GM19468 (cell line): ENCODE results near the gene TMPRSS7.
"Not testable (repeated sequence)": the region's sequence is repeated elsewhere in the genome, so short reads cannot be mapped to it uniquely, and the experiment has no call there.

ENCODE experiments used
- ATAC-seq: cut with Tn5 transposase; IDR thresholded peaks from one replicate; pipeline ENCODE4 v1.9.1; 2021; ENCODE audit warnings: mild to moderate bottlenecking, moderate library complexity, moderate number of reproducible peaks; ENCODE audit not compliant: unreplicated experiment; ENCODE audit errors: extremely low read depth

The TMPRSS7 gene

GRCh38 chr3:112012205-112012992, 22.1 kb upstream of the TMPRSS7 start:
- ATAC-seq: no peak

GRCh38 chr3:112013058-112013783, 21.3 kb upstream of the TMPRSS7 start:
- peak; percentile 65 for ATAC-seq

- ATAC-seq: no peak
Measured at GRCh38 chr3:112013784-112014143, 20.8 kb upstream of the TMPRSS7 start.

GRCh38 chr3:112017091-112017490, 17.4 kb upstream of the TMPRSS7 start:
- ATAC-seq: no peak

GRCh38 chr3:112018712-112019111, 15.8 kb upstream of the TMPRSS7 start:
- no peak for ATAC-seq

DNA sequence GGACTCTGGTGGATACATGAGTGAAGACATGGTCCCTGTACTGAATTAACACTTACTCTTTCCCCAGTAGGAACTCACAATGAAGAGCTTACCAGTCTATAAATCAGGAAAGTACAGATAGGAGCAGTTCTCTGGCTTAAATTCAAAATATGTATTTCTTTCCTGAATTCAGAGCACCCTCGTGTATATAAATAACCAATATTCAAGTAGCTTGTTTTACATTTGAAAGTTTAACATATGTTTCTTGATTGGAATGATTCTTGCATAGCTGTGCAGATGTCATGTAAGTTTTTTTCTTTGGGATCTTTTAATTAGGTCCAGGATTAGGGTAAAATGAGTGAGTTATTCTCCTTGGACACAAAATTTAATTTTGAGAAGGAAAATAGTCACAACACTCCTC, 14.8 kb upstream of the TMPRSS7 start:
- no peak for ATAC-seq

DNA sequence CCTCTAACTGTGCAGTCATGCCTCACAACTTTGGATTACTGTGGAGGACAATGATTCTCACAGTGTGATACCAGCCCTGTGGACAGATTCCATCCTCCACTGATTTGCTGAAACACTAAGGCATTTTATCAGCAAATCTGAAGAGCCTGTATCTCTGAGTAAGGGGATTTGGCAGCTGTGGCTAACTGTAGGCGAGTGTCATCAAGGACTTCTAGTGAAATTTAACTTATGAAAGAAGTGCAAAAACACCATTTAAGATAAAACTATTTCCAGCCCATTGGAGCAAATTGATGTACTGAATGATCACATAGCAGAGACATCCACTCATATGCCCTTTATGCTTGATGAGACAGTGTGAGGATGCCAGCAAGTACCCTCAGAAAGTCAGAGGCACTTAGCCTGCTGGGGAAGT, 13.9 kb upstream of the TMPRSS7 start:
- no peak for ATAC-seq

- no peak for ATAC-seq
Measured at GRCh38 chr3:112027142-112027541, 7.4 kb upstream of the TMPRSS7 start.

DNA sequence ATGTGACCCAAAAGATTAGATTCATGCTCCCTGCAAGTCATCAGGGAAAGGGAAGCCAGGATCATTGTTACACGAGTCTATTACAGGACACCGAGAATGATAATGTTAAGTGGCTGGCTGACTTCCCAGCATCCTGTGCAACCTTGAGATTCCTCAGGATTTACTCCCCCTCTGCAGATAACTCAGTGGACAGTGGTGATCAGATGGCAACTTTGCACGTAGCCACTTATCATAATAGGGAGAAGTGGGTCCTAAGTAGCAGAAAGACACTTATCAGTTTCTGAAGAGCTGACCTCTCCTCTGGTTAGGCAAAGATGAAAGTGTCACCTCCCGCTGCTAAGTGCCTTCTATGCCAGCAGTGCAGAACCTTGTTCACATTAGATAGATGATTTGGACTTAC, 6.7 kb upstream of the TMPRSS7 start:
- ATAC-seq: no peak

- ATAC-seq: no peak
Measured at GRCh38 chr3:112030901-112031300, 3.6 kb upstream of the TMPRSS7 start.

DNA sequence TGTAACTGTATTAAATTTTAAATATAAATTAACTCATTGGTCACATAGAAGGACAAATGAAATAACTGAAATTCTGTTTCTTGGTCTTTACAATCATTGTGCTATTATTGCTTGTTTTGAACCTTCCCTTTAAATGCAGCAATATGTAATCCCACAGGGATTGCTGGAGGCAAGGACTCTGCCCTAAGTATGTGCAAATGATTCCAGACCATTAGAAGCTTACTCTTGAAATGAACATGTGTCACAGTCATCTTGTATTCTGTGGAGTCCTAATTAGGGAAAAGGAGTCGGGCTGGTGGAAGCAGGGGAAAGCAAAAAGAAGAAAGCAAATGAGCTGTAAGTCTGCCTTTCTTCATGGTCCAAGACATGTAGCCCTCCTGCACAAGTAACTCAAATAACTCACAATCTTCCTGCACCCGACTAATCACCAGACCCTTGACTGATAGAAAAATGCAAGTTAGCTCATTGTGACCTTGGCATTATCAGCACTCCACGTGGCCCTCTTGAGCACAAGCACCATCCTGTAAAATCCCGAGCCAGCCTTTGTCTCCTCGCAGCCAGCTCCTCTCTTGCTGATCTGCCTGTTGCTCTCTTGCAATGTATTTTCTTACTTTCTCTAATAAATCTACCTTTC, 2.3 kb upstream of the TMPRSS7 start:
- ATAC-seq: no peak

DNA sequence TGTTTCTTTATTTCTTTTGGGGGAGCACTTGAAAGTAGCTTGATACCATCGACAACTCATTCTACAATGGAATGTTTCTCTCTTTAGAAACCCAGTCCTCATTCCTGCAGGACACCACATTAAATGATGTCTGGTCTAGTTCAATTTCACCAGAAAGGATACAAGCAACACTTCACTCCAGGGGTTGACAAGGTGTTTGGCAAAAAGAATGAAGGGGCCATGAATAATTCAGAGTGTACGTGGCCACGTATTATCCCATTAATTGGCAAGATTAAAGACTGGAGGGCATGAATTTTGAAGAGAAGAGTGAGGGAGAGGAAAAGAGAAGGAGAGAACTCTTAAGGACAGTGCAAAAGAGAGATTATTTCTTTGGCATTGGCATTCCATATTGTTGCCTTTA, 705 bp downstream of the TMPRSS7 start:
- no peak for ATAC-seq

- ATAC-seq: not testable (repeated sequence)
Measured at GRCh38 chr3:112037194-112037593, 2.7 kb downstream of the TMPRSS7 start.

- no peak for ATAC-seq
Measured at GRCh38 chr3:112038863-112039262, 4.3 kb downstream of the TMPRSS7 start.

DNA sequence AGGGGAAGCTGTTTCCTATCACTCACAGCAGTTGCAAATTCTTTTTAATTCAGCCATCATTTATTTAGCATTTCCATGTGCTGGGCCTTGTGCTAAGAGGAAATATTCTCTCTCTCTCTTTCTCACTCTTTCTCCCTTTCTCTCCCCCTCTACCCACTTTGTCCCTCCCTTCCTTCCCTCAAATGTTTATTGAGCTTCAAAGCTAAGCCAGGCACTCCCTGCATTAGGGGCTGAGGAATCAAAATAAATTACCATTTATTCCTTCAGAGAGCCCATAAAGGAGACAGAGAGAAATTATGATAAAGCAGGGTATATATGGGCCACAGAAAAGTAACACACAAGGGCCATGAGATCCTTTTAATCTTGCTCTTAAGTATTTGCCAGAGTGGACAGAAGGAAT, 6.8 kb downstream of the TMPRSS7 start:
- no peak for ATAC-seq

GRCh38 chr3:112042842-112043280, 8.3 kb downstream of the TMPRSS7 start:
- no peak for ATAC-seq

GRCh38 chr3:112043621-112044201, 9.2 kb downstream of the TMPRSS7 start:
- peak; percentile 62 for ATAC-seq

DNA sequence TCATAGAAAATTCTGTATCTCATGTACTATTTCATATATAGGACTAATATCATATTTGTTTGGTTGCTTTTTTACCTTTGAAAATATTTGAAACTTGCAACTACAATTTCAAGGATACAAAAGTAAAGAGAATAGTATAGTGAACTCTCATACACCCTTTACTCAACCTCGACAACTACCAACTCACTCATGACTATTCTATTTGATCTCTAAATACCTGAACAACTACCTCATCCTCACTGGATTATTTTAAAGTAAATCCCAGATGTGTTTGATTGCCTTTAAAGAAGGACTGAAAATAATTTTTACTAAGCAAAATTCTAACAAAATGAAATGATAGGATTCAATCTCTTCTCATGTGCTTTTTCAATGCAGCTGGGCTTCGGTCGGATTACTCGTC, 12.1 kb downstream of the TMPRSS7 start:
- no peak for ATAC-seq

DNA sequence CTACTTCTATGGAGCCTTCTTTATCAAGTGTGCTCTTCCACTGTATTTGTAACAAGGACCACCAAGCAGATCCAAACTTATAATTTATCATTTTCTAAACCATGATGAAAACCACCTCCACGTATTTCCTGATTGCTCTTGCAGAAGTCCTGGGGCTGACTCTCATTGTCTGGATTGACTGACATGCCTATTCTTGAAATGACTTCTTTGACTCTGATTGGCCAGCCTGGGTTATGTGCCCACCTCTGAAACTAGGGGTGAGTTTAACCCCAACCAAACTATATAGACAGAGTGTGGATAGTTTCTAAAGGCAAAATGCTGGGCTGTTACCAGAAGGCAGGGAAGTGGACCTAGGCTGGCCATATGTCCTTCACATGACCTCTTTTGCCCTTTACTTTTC, 12.7 kb downstream of the TMPRSS7 start:
- no peak for ATAC-seq

- no peak for ATAC-seq
Measured at GRCh38 chr3:112048911-112049310, 14.4 kb downstream of the TMPRSS7 start.

DNA sequence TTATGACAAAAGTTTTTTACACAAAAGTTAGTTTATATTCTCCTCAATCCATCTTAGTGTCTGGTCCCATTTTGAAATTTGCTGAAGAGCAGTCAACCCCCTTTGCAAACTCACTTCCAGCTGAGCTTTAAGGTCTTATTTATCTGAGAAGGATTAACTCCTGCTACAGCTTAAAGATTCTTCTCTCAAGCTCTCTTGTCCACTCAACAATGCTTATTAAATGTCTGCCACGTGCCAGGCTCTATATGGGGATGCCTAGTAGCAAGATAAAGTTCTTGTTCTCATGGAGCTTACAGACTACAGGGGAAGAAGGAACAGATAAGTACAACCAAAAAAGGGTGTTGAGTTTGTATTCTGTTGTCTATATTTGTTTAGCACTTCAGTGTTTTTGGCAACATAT, 18.7 kb downstream of the TMPRSS7 start:
- no peak for ATAC-seq
